Mucosa of gallbladder (tissue), 1 donor: ENCODE results near the gene ELFN1. TPM values are rescaled to one million over a fixed set of nuclear protein-coding genes. Genes with fewer than 3 reads are reported as not detected.

ENCODE experiments used
- DNase-seq: peaks from one replicate; pipeline ENCODE4 v3.0.0-alpha.2; 2020; ENCODE audit warnings: low spot score
- total RNA-seq: library from RNA; stranded (reverse); gene quantifications from one replicate; pipeline ENCODE4 v1.2.1, GENCODE V29; 2021
- donor health status: DM: no; HTN: no; CAD: no.

Gene ELFN1
- 1.4 TPM for total RNA-seq

- no peak for DNase-seq
Observed at GRCh38 chr7:1669954-1670893, at the start of gene ELFN1. TSS of gene ELFN1 (plus strand) at chr7:1670277. CDS start at chr7:1744597, 74,320 bp downstream.

DNA sequence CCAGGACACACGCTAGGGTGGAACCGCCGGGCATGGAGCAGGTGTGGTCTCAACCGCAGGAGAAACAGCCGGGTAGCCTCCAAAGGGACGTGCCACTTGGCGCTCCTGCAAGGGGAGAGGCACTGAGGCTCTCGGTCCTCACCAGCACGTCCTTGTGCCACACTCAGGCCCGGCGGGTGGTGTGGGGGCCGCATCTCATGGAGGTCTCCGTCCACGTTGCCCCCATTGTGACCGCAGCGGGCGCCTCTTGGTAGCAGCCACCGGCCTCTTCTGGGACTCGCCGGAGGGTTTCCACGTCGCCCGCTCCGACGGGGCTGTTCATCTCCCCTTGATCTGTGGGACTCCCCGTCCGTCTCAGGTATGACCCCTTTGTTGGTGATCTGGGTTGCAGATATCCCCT is 49.2 kb upstream of the ELFN1 start:
- DNase-seq: no peak

GRCh38 chr7:1621718-1622117 is 48.4 kb upstream of the ELFN1 start:
- DNase-seq: no peak

DNA sequence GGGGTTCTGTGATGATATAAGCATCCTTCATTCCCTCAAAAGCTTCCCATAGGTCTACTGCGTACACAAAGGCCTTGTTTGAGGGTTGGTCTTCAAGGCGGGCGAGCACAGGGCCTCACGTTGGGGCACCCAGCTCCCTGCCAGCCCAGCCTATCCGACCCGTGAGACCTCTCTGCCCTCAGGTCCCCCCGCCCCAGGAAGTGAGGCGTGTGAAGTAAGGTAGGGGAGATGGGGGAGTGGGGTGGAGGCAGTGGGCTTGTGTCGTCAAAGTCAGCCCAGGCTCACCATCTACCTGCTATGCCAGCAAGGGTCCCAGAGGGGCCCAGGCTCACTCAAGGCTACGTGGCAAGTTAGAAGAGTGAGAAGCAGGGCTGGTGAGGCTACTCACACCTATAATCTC is 47.6 kb upstream of the ELFN1 start:
- DNase-seq: no peak

DNA sequence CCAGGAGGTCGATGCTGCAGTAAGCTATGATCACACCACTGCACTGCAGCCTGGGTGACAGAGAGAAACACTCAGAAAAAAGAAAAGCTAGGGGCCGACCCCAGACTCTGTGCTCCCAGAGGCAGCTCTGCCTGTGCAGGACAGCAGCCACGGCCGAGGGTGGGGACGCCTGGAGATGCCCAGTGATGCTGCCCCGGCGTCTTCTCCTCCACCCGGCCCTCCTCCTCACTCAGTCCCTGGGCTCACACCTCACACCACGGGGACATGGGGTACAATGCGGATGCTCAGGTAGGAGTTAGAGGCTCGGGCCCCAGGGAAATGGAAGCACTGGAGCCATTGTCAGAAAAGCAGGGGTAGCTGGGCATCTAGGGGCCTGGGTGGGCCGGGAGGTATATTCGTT is 46.3 kb upstream of the ELFN1 start:
- no peak for DNase-seq

DNA sequence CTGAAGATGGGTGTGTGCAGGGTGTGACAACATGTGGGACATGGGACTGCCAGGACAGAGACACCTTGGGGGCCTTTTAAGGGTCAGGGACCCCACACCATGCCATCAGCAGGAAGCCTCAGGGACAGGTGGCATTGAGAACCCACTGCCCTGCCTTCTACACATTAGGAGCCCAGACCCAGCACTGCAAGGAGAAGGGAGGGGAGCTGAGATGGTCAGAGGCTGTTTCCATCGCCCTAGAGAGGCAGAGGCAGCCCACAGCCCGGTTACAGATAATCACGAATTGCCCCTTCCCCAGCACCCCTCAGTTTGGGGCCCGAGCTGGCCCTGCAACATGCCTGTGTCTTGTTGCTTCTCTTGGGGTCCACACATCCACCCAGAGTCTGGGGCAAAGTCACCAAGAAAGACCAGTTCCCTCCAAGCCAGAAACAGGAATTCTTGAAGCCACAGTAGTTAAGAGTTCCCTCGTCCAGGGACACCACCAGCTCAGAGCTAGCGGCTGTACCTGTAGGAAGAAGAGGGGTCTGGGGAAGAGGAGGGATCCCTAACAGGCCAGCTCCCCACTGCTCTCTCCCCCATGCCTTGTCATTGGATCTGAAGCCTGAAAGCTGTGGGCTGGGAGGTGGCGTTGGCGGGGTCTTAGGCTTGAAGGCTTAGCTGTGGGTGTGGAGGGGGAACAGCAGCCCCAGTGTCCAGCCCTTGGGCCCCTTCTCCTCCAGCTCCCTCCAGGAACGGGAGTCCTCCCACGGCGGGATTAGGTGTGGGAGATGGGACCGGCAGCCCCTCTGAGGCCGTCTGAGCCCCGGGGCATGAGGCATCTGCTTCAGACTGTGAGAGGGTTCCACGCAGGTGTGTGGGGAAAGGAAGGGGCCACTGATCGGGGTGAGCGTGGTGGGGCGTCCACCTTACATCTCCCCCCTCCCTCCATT is 44.8 kb upstream of the ELFN1 start:
- no peak for DNase-seq

- DNase-seq: no peak
Observed at GRCh38 chr7:1626769-1627168, 43.3 kb upstream of the ELFN1 start.

DNA sequence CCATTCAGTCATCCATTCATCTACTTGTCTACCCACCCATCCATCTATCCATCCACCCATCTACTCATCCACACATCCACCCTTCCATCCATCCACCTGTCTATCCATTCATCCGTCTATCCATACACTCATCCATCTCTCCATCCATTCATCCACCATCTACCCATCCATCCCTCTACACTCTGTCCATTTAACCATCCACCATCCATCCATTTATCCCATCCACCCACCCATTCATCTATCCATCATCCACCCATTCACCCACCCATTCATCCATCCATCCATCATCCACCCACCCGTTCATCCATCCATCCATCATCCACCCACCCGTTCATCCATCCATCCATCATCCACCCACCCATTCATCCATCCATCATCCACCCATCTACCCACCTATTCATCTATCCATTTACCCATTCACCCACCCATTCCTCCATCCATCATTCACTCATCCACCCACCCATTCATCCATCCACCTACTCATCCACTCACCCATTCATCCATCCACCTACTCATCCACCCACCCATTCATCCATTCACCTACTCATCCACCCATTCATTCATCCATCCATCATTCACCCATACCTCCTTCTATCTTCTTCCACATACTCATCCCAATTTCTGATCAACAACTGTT is 39.3 kb upstream of the ELFN1 start:
- no peak for DNase-seq

DNA sequence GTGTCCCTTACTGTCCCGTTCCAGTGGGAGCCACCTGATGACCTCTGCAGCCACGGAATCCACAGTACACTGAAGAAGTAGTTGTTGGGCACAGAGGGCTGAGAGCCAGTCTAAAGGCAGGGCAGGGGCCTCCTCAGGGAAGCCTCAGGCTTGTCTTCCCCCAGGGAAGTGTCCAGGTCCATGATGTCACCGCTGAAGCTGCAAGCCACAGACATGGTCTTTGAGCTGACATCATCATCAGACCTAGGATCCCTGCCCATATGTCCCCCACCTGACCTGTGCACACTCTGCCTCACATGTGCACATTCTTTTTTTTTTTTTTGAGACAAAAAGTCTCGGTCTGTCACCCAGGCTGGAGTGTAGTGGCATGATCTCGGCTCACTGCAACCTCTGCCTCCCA is 38.4 kb upstream of the ELFN1 start:
- DNase-seq: no peak

DNA sequence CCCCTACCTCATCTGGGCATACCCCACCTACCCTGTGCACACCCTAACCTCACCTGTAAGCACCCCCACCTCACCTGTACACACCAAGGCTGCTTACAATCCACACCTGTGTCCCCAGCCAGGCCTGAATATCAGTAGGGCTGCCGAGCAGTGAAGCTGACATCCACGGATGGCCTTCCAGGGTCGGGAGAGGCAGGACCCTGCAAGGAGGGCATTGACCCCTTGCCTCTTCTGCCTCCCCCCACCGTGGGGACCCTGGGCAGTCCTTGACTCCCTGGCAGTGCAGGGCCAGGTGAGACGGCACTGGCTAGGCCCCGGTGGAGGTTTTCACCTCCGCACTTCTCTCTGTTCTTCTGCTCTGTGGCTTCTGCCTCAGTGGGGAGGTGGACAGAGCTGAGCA is 37.6 kb upstream of the ELFN1 start:
- no peak for DNase-seq

DNA sequence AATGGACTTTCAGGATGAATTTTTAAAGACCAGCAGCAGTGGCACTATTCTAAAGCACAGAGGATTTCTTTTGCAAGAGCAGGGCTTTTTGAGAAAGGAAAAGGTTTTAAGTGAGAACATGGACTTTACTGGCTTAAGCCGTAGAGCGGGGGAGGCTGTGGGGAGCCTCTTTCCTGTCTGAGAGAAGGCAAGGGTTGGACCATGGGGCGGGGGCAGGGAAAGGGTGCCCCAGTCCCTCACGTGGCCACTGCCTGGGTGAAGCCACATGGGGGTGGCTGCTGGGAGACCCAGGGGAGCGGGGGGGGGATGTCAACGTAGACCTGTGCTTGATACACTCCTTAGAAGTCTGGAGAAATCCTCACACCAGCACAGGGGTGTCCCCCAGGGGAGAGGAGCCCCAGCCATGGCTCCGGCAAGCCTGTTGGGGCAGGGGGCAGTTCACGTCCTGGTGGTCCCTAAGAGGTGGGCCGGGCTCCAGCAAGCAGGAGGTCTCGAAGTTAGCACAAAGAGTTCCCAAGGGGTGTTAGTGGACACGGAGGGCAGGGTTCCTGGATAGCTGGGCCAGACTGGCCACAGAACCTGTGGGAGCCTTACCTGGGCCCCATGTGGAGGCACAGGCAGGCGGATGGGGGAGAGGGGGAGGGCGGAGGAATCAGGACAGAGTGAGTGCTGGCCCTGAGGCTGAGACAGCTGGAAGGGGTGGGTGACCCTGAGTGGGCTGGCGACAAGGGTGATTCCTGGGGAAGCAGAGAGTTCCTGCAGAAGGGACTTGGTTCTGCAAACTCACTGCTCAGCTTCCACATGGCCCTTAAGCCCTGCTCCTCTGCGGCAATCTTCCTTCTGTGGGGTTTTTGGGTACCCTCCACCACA is 36.9 kb upstream of the ELFN1 start:
- no peak for DNase-seq

- no peak for DNase-seq
Observed at GRCh38 chr7:1635401-1635800, 34.7 kb upstream of the ELFN1 start.

GRCh38 chr7:1637155-1637554 is 32.9 kb upstream of the ELFN1 start:
- DNase-seq: no peak

DNA sequence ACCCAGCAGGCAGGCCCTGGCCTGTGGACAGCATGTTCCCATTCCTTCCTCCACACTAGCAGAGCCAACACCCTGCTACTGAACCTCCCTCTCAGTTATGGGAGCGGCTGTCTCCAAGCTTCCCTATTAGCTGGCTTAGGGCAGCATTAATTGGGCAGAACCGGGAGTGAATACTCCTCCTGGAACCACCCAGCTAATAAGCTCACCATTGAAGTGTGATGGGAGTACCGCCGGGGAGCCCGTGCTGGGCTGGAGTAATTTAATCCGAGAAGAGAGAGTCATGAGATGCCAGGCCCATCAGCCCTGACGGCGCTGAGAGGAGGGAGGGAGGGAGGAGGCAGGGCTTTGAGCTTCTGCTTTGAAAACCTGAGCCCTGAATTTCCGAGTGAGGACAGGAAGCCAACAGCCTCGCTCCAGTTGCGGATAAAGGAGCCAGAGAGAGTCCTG is 31.8 kb upstream of the ELFN1 start:
- no peak for DNase-seq

DNA sequence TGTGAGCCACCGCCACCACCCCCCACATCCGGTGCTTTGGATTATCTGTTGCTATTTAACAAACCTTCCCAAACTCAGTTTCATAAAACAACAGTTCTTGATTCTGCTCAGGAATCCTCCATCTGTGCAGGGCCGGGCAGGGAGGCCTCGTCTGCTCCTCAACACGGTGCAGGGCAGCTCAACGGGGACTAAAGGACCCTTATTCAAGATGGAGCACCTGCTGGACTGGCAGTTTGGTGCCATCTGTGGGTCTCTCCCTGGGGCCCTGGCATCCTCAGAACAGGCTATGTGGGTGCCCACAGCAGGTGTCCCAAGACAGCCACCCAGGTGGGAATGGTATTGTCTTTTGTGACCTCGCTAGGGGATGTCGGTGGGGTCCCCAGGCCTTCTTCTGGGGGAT is 31.0 kb upstream of the ELFN1 start:
- no peak for DNase-seq

DNA sequence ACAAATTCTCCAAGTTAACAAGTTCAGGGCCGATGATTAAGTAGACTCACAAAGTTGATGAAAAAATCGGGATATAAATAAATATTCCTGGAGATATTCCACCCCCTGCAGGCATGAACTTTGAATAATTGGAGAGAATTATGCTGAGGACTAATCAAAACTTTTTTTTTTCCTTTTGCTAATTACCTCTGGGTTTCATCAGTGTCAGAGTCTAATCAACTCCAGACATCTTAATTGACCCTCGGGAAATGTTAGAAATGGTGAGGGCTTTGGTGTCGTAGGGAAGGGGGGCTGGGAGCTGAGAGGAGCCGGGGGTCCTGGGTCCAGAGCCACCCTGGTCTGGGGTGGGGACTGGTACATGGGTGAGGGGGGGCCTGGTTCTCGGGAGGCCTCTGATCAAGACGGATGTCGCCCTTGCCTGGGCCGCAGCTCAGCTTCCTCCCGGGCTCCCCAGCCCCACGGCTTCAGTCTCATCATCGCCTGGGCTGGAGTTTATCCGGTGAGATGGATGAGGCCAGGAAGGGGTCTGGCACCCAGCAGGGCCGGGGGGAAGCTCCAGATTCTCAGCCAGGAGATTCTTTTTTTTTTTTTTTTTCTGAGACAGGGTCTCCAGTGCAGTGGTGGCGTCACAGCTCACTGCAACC is 30.4 kb upstream of the ELFN1 start:
- no peak for DNase-seq

GRCh38 chr7:1640376-1641172 is 29.5 kb upstream of the ELFN1 start:
- DNase-seq: no peak

GRCh38 chr7:1641173-1641572 is 28.9 kb upstream of the ELFN1 start:
- no peak for DNase-seq

GRCh38 chr7:1641661-1642260 is 28.3 kb upstream of the ELFN1 start:
- DNase-seq: no peak
